ENCODE data around the gene AHDC1.

GRCh38 chr1:27567971-27568299, 36.0 kb downstream of the AHDC1 start:
- TF ChIP-seq EZH2 (IDR thresholded peaks at IDR 0.05; ENCODE audit: borderline replicate concordance, low read depth, low read length) (no peak), ZKSCAN1 (IDR thresholded peaks at IDR 0.05; ENCODE audit: low read depth, low read length) (no peak), NFYB (IDR thresholded peaks at IDR 0.05; ENCODE audit: extremely low read depth, insufficient read length) (no peak), NUFIP1 (IDR thresholded peaks at IDR 0.05; ENCODE audit: partially characterized antibody) (no peak), ZFP91 (CRISPR knock-in tag; IDR thresholded peaks at IDR 0.05) (no peak), TEAD4 (IDR thresholded peaks at IDR 0.05; ENCODE audit: low read length) (no peak), TEAD4 (CRISPR knock-in tag; IDR thresholded peaks at IDR 0.05; ENCODE audit: borderline replicate concordance) (peak; percentile 71; the same call in 1 of the 2 replicates), HNRNPL (IDR thresholded peaks at IDR 0.05; ENCODE audit: low read depth, low read length) (no peak), EP400 (IDR thresholded peaks at IDR 0.05) (no peak), RCOR1 (IDR thresholded peaks at IDR 0.05; ENCODE audit: borderline replicate concordance in 1 of 2, low read depth in 2 of 2, low read length in 2 of 2) (no peak)
- TF ChIP-seq, protein P1, sequence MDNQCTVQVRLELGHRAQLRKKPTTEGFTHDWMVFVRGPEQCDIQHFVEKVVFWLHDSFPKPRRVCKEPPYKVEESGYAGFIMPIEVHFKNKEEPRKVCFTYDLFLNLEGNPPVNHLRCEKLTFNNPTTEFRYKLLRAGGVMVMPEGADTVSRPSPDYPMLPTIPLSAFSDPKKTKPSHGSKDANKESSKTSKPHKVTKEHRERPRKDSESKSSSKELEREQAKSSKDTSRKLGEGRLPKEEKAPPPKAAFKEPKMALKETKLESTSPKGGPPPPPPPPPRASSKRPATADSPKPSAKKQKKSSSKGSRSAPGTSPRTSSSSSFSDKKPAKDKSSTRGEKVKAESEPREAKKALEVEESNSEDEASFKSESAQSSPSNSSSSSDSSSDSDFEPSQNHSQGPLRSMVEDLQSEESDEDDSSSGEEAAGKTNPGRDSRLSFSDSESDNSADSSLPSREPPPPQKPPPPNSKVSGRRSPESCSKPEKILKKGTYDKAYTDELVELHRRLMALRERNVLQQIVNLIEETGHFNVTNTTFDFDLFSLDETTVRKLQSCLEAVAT (IDR thresholded peaks at IDR 0.05), result no peak

Measured in K562 (cell line).